ENCODE measurements around the gene CAPS. TPM values are rescaled to one million over a fixed set of nuclear protein-coding genes. Genes with fewer than 3 reads are reported as not detected.

CAPS gene
- total RNA-seq, 1 experiment from 2014 or later: 3.7 TPM

- no peak for DNase-seq (ENCODE audit: low read depth, low spot score)
- in situ Hi-C loops (cut with HindIII; ENCODE audit: low pct_unique_long_range_greater_than_20kb, low sequenced_read_pairs): no loop called here
These were observed 11.9 kb downstream of the CAPS start for GRCh38 chr19:5925830-5926427.

GRCh38 chr19:5926641-5927440 is 12.8 kb downstream of the CAPS start:
- no peak for DNase-seq (ENCODE audit: low read depth, low spot score)
- in situ Hi-C loops (cut with HindIII; ENCODE audit: low pct_unique_long_range_greater_than_20kb, low sequenced_read_pairs): no loop called here

- DNase-seq (ENCODE audit: low read depth, low spot score): no peak
- in situ Hi-C loops (cut with HindIII; ENCODE audit: low pct_unique_long_range_greater_than_20kb, low sequenced_read_pairs): no loop called here
These were observed 13.4 kb downstream of the CAPS start for GRCh38 chr19:5927441-5927821.

GRCh38 chr19:5929179-5929578 is 15.1 kb downstream of the CAPS start:
- no peak for DNase-seq (ENCODE audit: low read depth, low spot score)
- in situ Hi-C loops (cut with HindIII; ENCODE audit: low pct_unique_long_range_greater_than_20kb, low sequenced_read_pairs): no loop called here

- in situ Hi-C loops (cut with HindIII; ENCODE audit: low pct_unique_long_range_greater_than_20kb, low sequenced_read_pairs): no loop called here
- DNase-seq (ENCODE audit: low read depth, low spot score): no peak
These were observed 15.6 kb downstream of the CAPS start for GRCh38 chr19:5929625-5930024.

- in situ Hi-C loops (cut with HindIII; ENCODE audit: low pct_unique_long_range_greater_than_20kb, low sequenced_read_pairs): no loop called here
- no peak for DNase-seq (ENCODE audit: low read depth, low spot score)
These were observed 17.2 kb downstream of the CAPS start for GRCh38 chr19:5931251-5931650.

GRCh38 chr19:5932146-5932545 is 18.1 kb downstream of the CAPS start:
- in situ Hi-C loops (cut with HindIII; ENCODE audit: low pct_unique_long_range_greater_than_20kb, low sequenced_read_pairs): no loop called here
- DNase-seq (ENCODE audit: low read depth, low spot score): no peak

- in situ Hi-C loops (cut with HindIII; ENCODE audit: low pct_unique_long_range_greater_than_20kb, low sequenced_read_pairs): no loop called here
These were observed 18.7 kb downstream of the CAPS start for GRCh38 chr19:5932609-5933262.

GRCh38 chr19:5933391-5934068 is 19.5 kb downstream of the CAPS start:
- no peak for DNase-seq (ENCODE audit: low read depth, low spot score)
- in situ Hi-C loops (cut with HindIII; ENCODE audit: low pct_unique_long_range_greater_than_20kb, low sequenced_read_pairs): no loop called here

More at GRCh38 chr19:5932609-5933262, 18.7 kb downstream of the CAPS start:
- DNase-seq (ENCODE audit: low read depth, low spot score): no peak

GRCh38 chr19:5934069-5934401 is 20.0 kb downstream of the CAPS start:
- in situ Hi-C loops (cut with HindIII; ENCODE audit: low pct_unique_long_range_greater_than_20kb, low sequenced_read_pairs): no loop called here
- DNase-seq (ENCODE audit: low read depth, low spot score): no peak

GRCh38 chr19:5934774-5935472 is 20.9 kb downstream of the CAPS start:
- DNase-seq (ENCODE audit: low read depth, low spot score): no peak
- in situ Hi-C loops (cut with HindIII; ENCODE audit: low pct_unique_long_range_greater_than_20kb, low sequenced_read_pairs): no loop called here

GRCh38 chr19:5935473-5936291 is 21.6 kb downstream of the CAPS start:
- in situ Hi-C loops (cut with HindIII; ENCODE audit: low pct_unique_long_range_greater_than_20kb, low sequenced_read_pairs): no loop called here
- no peak for DNase-seq (ENCODE audit: low read depth, low spot score)

GRCh38 chr19:5936292-5936592 is 22.2 kb downstream of the CAPS start:
- in situ Hi-C loops (cut with HindIII; ENCODE audit: low pct_unique_long_range_greater_than_20kb, low sequenced_read_pairs): no loop called here
- DNase-seq (ENCODE audit: low read depth, low spot score): no peak

- in situ Hi-C loops (cut with HindIII; ENCODE audit: low pct_unique_long_range_greater_than_20kb, low sequenced_read_pairs): no loop called here
- DNase-seq (ENCODE audit: low read depth, low spot score): no peak
These were observed 23.5 kb downstream of the CAPS start for GRCh38 chr19:5937550-5937949.

- no peak for DNase-seq (ENCODE audit: low read depth, low spot score)
- in situ Hi-C loops (cut with HindIII; ENCODE audit: low pct_unique_long_range_greater_than_20kb, low sequenced_read_pairs): no loop called here
These were observed 26.5 kb downstream of the CAPS start for GRCh38 chr19:5940260-5941208.

- in situ Hi-C loops (cut with HindIII; ENCODE audit: low pct_unique_long_range_greater_than_20kb, low sequenced_read_pairs): no loop called here
- no peak for DNase-seq (ENCODE audit: low read depth, low spot score)
These were observed 27.6 kb downstream of the CAPS start for GRCh38 chr19:5941673-5942072.

Data from SK-MEL-5 (cell line).